Prostate gland (tissue), 2 donors: ENCODE measurements around the gene LCE3D. TPM values are rescaled to one million over a fixed set of nuclear protein-coding genes. Genes with fewer than 3 reads are reported as not detected.
"Not testable (repeated sequence)": the region's sequence is repeated elsewhere in the genome, so short reads cannot be mapped to it uniquely, and the experiment has no call there.

ENCODE experiments used
- DNase-seq: peaks from one replicate; pipeline ENCODE4 v3.0.0-alpha.2; 2019; ENCODE audit warnings: low spot score
- H3K27ac ChIP-seq, 2 donors: fragments of 200-600 bp; sonication (generic); 2 replicates each; pipeline ENCODE4 v1.5.1; 2017 to 2019
- H3K27me3 ChIP-seq: fragments of 200-600 bp; sonication (generic); replicated peaks from 2 replicates; pipeline ENCODE4 v1.5.1; 2019; ENCODE audit not compliant: insufficient read depth
- H3K36me3 ChIP-seq, 2 donors: fragments of 200-600 bp; sonication (generic); 1 replicate in 1 of 2; 2 replicates in 1 of 2; pipeline versions ENCODE4 v1.5.1 to v1.8.1; 2017 to 2019
- H3K4me1 ChIP-seq: fragments of 200-600 bp; sonication (generic); replicated peaks from 2 replicates; pipeline ENCODE4 v1.5.1; 2019
- H3K4me3 ChIP-seq, 2 donors: fragments of 200-600 bp; sonication (generic); 2 replicates each; pipeline ENCODE4 v1.5.1; 2017 to 2019
- H3K9me3 ChIP-seq: fragments of 200-600 bp; sonication (generic); 2 replicates; pipeline ENCODE4 v1.5.1; 2017
- CTCF ChIP-seq, 4 experiments: fragments of 200-600 bp in 2 of 4; fragments of 450-650 bp in 2 of 4; sonication (generic) in 2 of 4; IDR thresholded peaks; 1 replicate in 3 of 4; 2 replicates in 1 of 4; pipeline ENCODE4 v1.5.1; 2016 to 2019; ENCODE audit warnings: antibody characterized with exemption in 4 of 4, mild to moderate bottlenecking in 2 of 4, moderate library complexity in 2 of 4
- POLR2A ChIP-seq: fragments of 450-650 bp; IDR thresholded peaks from one replicate; pipeline ENCODE4 v1.6.1; 2016; ENCODE audit warnings: antibody characterized with exemption, mild to moderate bottlenecking
- POLR2AphosphoS5 ChIP-seq: sonication (generic); formaldehyde crosslinking; IDR thresholded peaks from one replicate; pipeline ENCODE4 v1.6.1; 2017; ENCODE audit warnings: antibody characterized with exemption
- WGBS: methylation state at CpG from one replicate; pipeline ENCODE4 v1.1.5; 2018; 5-methylcytosine and 5-hydroxymethylcytosine counted together
- intact Hi-C: fragments of 100-400 bp; cut with DNase I; formaldehyde crosslinking; loops from one replicate; pipeline ENCODE4 v1.14.2; 2022
- total RNA-seq, 2 donors: library from RNA; depleted of rRNA; stranded (reverse); fragments of >200 nt; gene quantifications; one replicate each; pipeline ENCODE4 v1.1.0, GENCODE V29; 2016

The LCE3D gene
- total RNA-seq, 2 donors from 2014 or later: not detected

DNA sequence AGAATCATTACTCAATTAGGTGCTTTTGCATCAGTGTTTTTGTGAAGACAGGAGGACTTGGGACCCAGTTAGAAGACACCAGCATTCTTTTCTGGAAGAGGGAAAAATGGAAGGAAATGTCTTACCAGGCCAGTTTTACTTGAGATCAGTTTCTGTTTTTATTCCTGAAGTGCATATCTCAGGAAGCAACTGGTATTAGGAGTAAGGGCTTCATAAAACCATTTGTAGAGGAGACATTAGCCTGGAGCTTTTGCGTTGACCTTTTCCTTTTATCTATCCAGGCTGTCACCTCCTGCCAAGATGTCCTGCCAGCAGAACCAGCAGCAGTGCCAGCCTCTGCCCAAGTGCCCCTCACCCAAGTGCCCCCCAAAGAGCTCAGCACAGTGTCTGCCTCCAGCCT is 33.2 kb upstream of the LCE3D start, which contains the start of gene LCE3B:
LCE3B (plus strand) TSS at position 301 of the 400 bp plus-strand sequence; CDS start at position 301, 0 bp downstream.
- no peak for DNase-seq
- H3K9me3 ChIP-seq: no peaks in the 10 kb centered on the region
- no peaks in the 10 kb centered on the region for H3K27me3 ChIP-seq
- H3K27ac ChIP-seq: no peak within 1 kb of the TSS
- no peak within 1 kb of the TSS for H3K4me3 ChIP-seq
- H3K4me1 ChIP-seq: no peaks in the 10 kb centered on the region
- intact Hi-C loops: no loop called here
- H3K36me3 ChIP-seq: no peaks in the 10 kb centered on the region
- 100% methylated on average over 1 of the region's 1 CpG for WGBS
- TF ChIP-seq POLR2AphosphoS5 (no peak), POLR2A (no peak), CTCF (IDR thresholded peaks at IDR 0.05) (no peak)

- H3K4me3 ChIP-seq: no peak within 1 kb of the TSS
- no peaks in the 10 kb centered on the region for H3K27me3 ChIP-seq
- H3K27ac ChIP-seq: no peak within 1 kb of the TSS
- TF ChIP-seq POLR2A: no peak
- TF ChIP-seq POLR2AphosphoS5: no peak
- TF ChIP-seq CTCF (IDR thresholded peaks at IDR 0.05): no peak
- H3K36me3 ChIP-seq: no peaks in the 10 kb centered on the region
- 79% methylated on average over 4 of the region's 4 CpGs for WGBS
- DNase-seq: no peak
- intact Hi-C loops: no loop called here
- no peaks in the 10 kb centered on the region for H3K9me3 ChIP-seq
- H3K4me1 ChIP-seq: no peaks in the 10 kb centered on the region
Observed at GRCh38 chr1:152599934-152600333, 19.6 kb upstream of the LCE3D start, which contains the start of gene LCE3C. TSS of gene LCE3C (plus strand) at chr1:152600234. CDS start at chr1:152600732, 498 bp downstream.

DNA sequence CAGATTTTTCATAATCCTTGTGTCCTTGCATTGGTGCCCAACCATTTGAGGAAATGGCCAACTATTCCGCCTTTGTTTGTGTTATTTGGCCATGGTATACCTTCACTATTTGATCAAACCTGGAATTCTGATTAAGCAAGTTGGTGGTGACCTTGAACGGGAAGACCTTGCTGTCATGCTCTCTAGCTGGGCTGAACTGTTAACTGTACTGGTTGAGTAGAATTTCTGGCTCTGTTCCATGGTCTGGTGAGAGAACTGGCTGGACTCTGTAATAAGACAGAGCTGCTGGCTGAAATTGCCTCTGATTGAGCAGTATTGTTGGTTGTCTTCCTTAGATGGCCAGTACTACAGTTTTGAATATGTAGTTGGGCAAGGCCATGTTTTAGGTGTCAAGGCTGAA is 16.7 kb upstream of the LCE3D start:
- Histone ChIP-seq H3K4me3 (no peak overlapping the region), H3K9me3 (no peaks in the 10 kb centered on the region), H3K27ac (no peak overlapping the region), H3K4me1 (no peaks in the 10 kb centered on the region), H3K36me3 (no peaks in the 10 kb centered on the region), H3K27me3 (no peaks in the 10 kb centered on the region)
- TF ChIP-seq CTCF (IDR thresholded peaks at IDR 0.05) (no peak), POLR2AphosphoS5 (no peak), POLR2A (no peak)
- DNase-seq: no peak
- intact Hi-C loops: no loop called here
- 85% methylated on average over 2 of the region's 2 CpGs for WGBS

DNA sequence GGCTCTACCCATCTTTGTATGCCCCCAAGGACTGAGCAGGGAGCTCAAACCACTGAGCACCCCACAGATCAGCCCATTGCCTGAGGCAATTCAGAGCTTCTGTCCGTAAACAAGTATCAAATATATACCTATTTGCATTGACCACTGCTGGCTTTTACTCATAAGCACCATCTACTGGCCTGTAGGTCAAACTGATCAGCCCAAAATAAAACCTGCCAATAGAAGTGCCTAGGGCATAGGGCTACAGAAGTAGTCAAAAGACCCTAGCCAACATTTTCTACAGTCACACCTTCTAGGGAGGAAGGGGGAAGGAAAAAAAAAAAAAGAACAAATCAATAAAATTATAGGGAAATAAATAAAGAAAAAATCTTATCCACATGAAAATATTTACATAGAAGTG is 5.3 kb upstream of the LCE3D start:
- TF ChIP-seq CTCF (IDR thresholded peaks at IDR 0.05) (no peak), POLR2AphosphoS5 (no peak), POLR2A (no peak)
- no peak for DNase-seq
- WGBS: 44% methylated on average over 1 of the region's 1 CpG
- intact Hi-C loops: no loop called here
- Histone ChIP-seq H3K27ac (no peak overlapping the region), H3K4me1 (no peaks in the 10 kb centered on the region), H3K36me3 (no peaks in the 10 kb centered on the region), H3K9me3 (no peaks in the 10 kb centered on the region), H3K4me3 (no peak overlapping the region), H3K27me3 (no peaks in the 10 kb centered on the region)

GRCh38 chr1:152582647-152583046 is 2.3 kb upstream of the LCE3D start:
- H3K36me3 ChIP-seq: no peaks in the 10 kb centered on the region
- H3K4me3 ChIP-seq: no peak overlapping the region
- WGBS: 73% methylated on average over 1 of the region's 1 CpG
- H3K9me3 ChIP-seq: no peaks in the 10 kb centered on the region
- no peak for DNase-seq
- no peaks in the 10 kb centered on the region for H3K27me3 ChIP-seq
- no peaks in the 10 kb centered on the region for H3K4me1 ChIP-seq
- no peak for TF ChIP-seq POLR2A
- intact Hi-C loops: no loop called here
- H3K27ac ChIP-seq: no peak overlapping the region

GRCh38 chr1:152579526-152579925 is 790 bp downstream of the LCE3D start:
- not testable (repeated sequence) for DNase-seq, H3K27ac ChIP-seq, H3K9me3 ChIP-seq, H3K27me3 ChIP-seq, H3K4me3 ChIP-seq, H3K36me3 ChIP-seq, H3K4me1 ChIP-seq
- 93% methylated on average over 9 of the region's 9 CpGs for WGBS
- intact Hi-C loops: loop anchor here (5.0 kb wide), 1 partner anchor 43 kb away; the partner anchor contains the start of gene LCE3A
